K562 (cell line): Measurements from ENCODE around the gene MANF. TPM values are rescaled to one million over a fixed set of nuclear protein-coding genes. Genes with fewer than 3 reads are reported as not detected.
A peak's percentile ranks its signal among the peaks of the same experiment; 100 is the strongest.

Experiments
- CBX2 ChIP-seq: fragments of 200-600 bp; sonication (generic); IDR thresholded peaks from one replicate; pipeline ENCODE4 v1.6.1; 2012; ENCODE audit warnings: mild to moderate bottlenecking, low read length, inconsistent platforms; ENCODE audit not compliant: insufficient read depth, poor library complexity, severe bottlenecking
- CTBP1 ChIP-seq: fragments of 450-650 bp; IDR thresholded peaks from 2 replicates; pipeline ENCODE4 v1.6.1; 2016; ENCODE audit warnings: borderline replicate concordance
- ETV6 ChIP-seq, 3 experiments: fragments of 150-350 bp in 1 of 3; sonication (generic) in 1 of 3; formaldehyde crosslinking in 1 of 3; IDR thresholded peaks; 2 replicates each; pipeline versions ENCODE4 v1.6.1 to v1.8.0; 2014 to 2022; ENCODE audit warnings: borderline replicate concordance in 2 of 3, low read depth in 2 of 3, antibody characterized with exemption in 1 of 3, low read length in 1 of 3, mild to moderate bottlenecking in 1 of 3, missing genetic modification reagents in 1 of 3
- FIP1L1 ChIP-seq: fragments of 200-400 bp; formaldehyde crosslinking; IDR thresholded peaks from 2 replicates; pipeline ENCODE4 v1.6.1; 2018; ENCODE audit warnings: mild to moderate bottlenecking, low read depth, low read length; ENCODE audit not compliant: poor library complexity, severe bottlenecking
- FOXM1 ChIP-seq, 2 experiments: fragments of 450-650 bp in 1 of 2; sonication (generic) in 1 of 2; formaldehyde crosslinking in 1 of 2; IDR thresholded peaks; 2 replicates each; pipeline versions ENCODE4 v1.6.1 to v1.9.0; 2017 to 2022; ENCODE audit warnings: low read depth in 2 of 2, mild to moderate bottlenecking in 2 of 2, missing genetic modification reagents in 1 of 2, moderate library complexity in 1 of 2
- HOXB6 ChIP-seq: fragments of 250-450 bp; sonication (Bioruptor Pico); IDR thresholded peaks from 2 replicates; pipeline ENCODE4 v1.5.1; 2022; ENCODE audit warnings: mild to moderate bottlenecking, borderline replicate concordance
- KLF16 ChIP-seq: IDR thresholded peaks from 2 replicates; pipeline ENCODE4 v1.6.1; 2016; ENCODE audit warnings: antibody characterized with exemption
- SMARCA5 ChIP-seq: fragments of 450-650 bp; IDR thresholded peaks from 2 replicates; pipeline ENCODE4 v1.6.1; 2016
- ZNF584 ChIP-seq: fragments of 200-800 bp; sonication (Bioruptor generic); IDR thresholded peaks from 2 replicates; pipeline ENCODE4 v1.6.1; 2016; ENCODE audit warnings: low read depth, mild to moderate bottlenecking, missing genetic modification characterization, missing compliant biosample characterization
- polyA plus RNA-seq, 8 experiments: library from polyadenylated mRNA; depleted of rRNA in 4 of 8; stranded (reverse) in 5 of 8; unstranded in 3 of 8; fragments of >200 nt; fragmentation: Nextera tagmentation in 2 of 8; fragmentation: Illumina TruSeq in 1 of 8; extraction: Ambion mirVana in 2 of 8; extraction: Trizol in 1 of 8; gene quantifications; 2 replicates each; pipeline versions ENCODE4 v1.2.1 to v1.2.3, GENCODE V29; 2011 to 2014; ENCODE audit warnings: inconsistent platforms in 1 of 8, missing spikeins in 1 of 8
- total RNA-seq, 7 experiments: library from RNA; depleted of rRNA in 6 of 7; stranded (reverse); fragments of >200 nt in 6 of 7; fragmentation: Illumina TruSeq in 2 of 7; extraction: Trizol in 2 of 7; gene quantifications; 2 replicates each; pipeline versions ENCODE4 v1.2.1 to v1.2.3, GENCODE V29; 2011 to 2021; ENCODE audit warnings: low replicate concordance in 1 of 7
- TF ChIP-seq, protein P1 (sequence below): fragments of 150-350 bp; IDR thresholded peaks from 2 replicates; pipeline ENCODE4 v1.6.1; 2014; ENCODE audit warnings: low read depth, mild to moderate bottlenecking, low read length, borderline replicate concordance
- TF ChIP-seq, protein P2 (sequence below): IDR thresholded peaks from 2 replicates; pipeline ENCODE4 v1.6.1; 2014; ENCODE audit warnings: antibody characterized with exemption
- TF ChIP-seq, protein P3 (sequence below): fragments of 450-650 bp; formaldehyde crosslinking; IDR thresholded peaks from 2 replicates; pipeline ENCODE4 v1.4.0; 2020; ENCODE audit warnings: mild to moderate bottlenecking, mixed read lengths

MANF gene
- total and polyA plus RNA-seq, 9 of the 15 experiments (the other 6 are each of a cell fraction or from before 2014, with no cell fraction given), result 6.5 to 52.7 (median 42.3) TPM

DNA sequence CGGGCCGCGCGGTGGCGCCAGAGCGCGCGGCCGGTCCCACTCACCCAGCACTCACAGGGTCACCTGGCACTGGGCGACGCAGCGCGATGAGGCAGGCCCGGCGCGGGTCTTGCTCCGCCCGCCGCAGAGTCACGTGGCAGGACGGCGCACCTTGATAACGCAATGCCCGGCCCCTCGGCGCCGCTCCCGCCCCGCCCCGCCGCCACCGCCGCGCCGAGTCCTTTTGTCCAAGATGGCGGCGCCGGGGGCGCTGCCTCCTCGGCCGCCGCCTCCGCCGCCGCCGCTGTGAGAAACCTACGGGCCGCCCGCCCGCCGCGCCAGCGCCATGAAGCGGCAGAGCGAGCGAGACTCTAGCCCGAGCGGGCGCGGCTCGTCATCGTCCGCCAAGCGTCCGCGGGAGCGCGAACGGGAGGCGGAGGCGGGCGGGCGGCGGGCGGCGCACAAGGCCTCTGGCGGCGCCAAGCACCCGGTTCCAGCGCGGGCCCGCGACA is 6.0 kb downstream of the MANF start, which contains the start of gene RBM15B (continued):
- TF ChIP-seq CBX2 (no peak), HOXB6 (CRISPR knock-in tag) (no peak), FOXM1 (IDR thresholded peaks at IDR 0.05; ENCODE audit: low read depth) (no peak), FOXM1 (CRISPR knock-in tag; IDR thresholded peaks at IDR 0.05; ENCODE audit: low read depth) (peak; percentile 61; the same call in 1 of the 2 replicates), KLF16 (no peak), FIP1L1 (peak; percentile 57), CTBP1 (peak; percentile 54; the same call in 1 of the 2 replicates), ETV6 (IDR thresholded peaks at IDR 0.05; ENCODE audit: borderline replicate concordance in 1 of 2, low read depth in 2 of 2, low read length in 1 of 2) (no peak), ETV6 (CRISPR knock-in tag; IDR thresholded peaks at IDR 0.05; ENCODE audit: borderline replicate concordance) (no peak), ZNF584 (CRISPR knock-in tag) (no peak), SMARCA5 (no peak)
- TF ChIP-seq, protein P1, sequence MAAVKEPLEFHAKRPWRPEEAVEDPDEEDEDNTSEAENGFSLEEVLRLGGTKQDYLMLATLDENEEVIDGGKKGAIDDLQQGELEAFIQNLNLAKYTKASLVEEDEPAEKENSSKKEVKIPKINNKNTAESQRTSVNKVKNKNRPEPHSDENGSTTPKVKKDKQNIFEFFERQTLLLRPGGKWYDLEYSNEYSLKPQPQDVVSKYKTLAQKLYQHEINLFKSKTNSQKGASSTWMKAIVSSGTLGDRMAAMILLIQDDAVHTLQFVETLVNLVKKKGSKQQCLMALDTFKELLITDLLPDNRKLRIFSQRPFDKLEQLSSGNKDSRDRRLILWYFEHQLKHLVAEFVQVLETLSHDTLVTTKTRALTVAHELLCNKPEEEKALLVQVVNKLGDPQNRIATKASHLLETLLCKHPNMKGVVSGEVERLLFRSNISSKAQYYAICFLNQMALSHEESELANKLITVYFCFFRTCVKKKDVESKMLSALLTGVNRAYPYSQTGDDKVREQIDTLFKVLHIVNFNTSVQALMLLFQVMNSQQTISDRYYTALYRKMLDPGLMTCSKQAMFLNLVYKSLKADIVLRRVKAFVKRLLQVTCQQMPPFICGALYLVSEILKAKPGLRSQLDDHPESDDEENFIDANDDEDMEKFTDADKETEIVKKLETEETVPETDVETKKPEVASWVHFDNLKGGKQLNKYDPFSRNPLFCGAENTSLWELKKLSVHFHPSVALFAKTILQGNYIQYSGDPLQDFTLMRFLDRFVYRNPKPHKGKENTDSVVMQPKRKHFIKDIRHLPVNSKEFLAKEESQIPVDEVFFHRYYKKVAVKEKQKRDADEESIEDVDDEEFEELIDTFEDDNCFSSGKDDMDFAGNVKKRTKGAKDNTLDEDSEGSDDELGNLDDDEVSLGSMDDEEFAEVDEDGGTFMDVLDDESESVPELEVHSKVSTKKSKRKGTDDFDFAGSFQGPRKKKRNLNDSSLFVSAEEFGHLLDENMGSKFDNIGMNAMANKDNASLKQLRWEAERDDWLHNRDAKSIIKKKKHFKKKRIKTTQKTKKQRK, result no peak
- TF ChIP-seq, protein P2, sequence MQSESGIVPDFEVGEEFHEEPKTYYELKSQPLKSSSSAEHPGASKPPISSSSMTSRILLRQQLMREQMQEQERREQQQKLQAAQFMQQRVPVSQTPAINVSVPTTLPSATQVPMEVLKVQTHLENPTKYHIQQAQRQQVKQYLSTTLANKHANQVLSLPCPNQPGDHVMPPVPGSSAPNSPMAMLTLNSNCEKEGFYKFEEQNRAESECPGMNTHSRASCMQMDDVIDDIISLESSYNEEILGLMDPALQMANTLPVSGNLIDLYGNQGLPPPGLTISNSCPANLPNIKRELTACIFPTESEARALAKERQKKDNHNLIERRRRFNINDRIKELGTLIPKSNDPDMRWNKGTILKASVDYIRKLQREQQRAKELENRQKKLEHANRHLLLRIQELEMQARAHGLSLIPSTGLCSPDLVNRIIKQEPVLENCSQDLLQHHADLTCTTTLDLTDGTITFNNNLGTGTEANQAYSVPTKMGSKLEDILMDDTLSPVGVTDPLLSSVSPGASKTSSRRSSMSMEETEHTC, result peak; percentile 67; the same call in 1 of the 2 replicates
- TF ChIP-seq, protein P3, sequence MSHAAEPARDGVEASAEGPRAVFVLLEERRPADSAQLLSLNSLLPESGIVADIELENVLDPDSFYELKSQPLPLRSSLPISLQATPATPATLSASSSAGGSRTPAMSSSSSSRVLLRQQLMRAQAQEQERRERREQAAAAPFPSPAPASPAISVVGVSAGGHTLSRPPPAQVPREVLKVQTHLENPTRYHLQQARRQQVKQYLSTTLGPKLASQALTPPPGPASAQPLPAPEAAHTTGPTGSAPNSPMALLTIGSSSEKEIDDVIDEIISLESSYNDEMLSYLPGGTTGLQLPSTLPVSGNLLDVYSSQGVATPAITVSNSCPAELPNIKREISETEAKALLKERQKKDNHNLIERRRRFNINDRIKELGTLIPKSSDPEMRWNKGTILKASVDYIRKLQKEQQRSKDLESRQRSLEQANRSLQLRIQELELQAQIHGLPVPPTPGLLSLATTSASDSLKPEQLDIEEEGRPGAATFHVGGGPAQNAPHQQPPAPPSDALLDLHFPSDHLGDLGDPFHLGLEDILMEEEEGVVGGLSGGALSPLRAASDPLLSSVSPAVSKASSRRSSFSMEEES, result peak; percentile 86
